Activated CD4-positive, alpha-beta T cell treated with anti-CD3 and anti-CD28 coated beads for 1 hour (primary cell): ENCODE data around the gene PRKACB.

Experiments used
- DNase-seq: peaks from one replicate; pipeline ENCODE4 v3.0.0-alpha.2; 2020

Gene PRKACB

DNA sequence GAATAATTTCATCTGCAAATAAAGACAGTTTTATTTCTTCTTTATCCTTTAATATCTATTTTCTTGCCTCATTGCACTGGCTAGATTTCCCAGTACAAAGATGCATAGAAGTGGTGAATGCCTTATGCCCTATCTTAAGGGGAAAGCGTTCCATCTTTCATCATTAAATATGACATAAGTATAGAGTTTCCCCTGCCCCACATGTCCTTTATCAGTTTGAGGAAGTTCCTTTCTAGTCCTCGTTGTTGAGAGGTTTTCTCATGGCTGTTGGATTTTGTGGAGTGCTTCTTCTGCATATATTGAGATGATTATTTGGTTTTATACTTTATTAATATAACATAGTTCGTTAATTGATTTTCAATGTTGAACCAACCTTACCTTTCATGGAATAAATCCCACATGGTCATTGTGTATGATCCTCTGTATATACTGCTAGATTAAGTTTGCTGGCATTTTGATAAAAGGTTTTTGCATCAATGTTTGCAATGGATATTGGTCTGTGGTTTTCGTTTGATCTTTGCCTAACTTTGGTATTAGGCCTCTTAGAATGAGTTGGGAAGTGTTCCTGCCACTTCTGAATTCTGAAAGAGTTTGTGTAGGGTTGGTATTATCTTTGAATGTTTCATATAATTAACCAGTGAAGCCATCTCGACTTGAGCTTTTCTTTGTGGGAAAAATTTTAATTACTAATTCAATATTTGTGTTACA is 15.6 kb downstream of the PRKACB start:
- no peak for DNase-seq

DNA sequence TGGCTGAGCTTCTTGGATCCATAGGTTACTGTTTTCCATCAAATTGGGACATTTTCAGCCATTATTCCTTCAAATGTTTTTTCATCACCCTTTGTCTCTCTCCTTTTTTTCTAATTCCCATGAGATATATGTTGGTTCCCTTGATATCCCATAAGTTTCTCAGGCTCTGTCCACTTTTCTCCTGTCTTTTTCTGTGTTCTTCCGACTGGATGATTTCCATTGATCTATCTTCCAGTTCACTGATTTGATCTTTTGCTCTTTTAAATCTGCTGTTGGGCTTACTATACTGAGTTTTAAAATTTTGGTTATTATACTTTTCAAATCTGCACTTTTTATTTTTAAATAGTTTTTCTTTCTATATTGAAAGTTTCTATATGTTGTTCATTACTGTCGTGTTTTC is 18.2 kb downstream of the PRKACB start:
- DNase-seq, result no peak

DNA sequence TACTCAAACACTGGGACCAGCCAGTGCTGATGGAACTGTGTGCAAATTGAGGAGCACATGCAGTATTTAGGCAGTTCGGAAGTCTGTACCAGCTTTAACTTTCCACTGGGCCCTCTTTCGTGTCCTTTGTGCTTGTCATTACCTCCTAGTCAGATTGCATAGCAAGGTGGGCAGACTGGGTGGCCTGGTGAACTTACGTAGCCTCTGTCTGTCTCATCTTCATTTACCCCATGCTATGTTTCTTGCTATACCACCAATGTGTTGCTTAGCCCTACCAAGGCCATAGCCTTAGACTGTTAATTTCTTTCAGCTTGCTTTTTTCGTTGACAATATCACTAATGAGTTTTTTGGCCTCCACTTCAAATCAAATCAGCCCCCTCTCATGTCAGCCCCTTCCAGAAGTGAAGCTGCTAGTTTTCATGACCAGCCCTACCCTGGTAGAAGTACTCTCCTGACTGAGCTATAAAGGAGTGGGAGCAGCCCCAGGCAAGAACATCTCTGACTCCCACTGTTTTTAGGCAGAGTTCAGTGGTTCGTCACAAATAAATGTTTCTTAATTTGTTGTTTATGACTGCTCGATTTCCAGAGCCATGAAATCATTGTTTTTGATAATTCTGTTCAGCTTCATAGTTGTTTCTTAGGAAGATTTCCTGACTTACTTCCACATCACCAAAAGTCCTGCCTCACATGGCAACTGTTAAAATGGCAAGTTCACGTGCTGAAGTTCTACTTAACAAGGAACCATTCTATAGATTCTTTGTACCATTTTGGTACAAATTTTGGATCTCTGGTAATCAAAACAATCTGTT is 19.3 kb downstream of the PRKACB start:
- DNase-seq, result no peak

DNA sequence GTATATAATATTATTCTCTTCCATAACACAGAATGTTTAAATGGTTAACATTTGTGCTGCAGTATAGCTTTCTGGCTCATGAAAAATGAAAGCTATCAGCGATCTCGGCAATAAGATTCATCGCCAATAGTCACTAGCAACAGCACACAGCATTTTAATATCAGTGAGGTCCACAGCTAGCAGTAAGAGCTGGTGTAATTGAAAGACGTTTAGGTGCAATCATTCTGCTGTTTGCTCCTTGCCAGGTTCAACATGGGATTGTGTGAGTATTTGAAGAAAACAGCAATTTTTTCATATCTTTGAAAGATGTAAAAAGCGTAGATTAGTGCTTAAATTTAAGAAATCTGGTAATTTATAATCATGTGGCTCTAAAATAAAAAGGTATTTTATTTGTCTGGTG is 20.1 kb downstream of the PRKACB start:
- no peak for DNase-seq

DNA sequence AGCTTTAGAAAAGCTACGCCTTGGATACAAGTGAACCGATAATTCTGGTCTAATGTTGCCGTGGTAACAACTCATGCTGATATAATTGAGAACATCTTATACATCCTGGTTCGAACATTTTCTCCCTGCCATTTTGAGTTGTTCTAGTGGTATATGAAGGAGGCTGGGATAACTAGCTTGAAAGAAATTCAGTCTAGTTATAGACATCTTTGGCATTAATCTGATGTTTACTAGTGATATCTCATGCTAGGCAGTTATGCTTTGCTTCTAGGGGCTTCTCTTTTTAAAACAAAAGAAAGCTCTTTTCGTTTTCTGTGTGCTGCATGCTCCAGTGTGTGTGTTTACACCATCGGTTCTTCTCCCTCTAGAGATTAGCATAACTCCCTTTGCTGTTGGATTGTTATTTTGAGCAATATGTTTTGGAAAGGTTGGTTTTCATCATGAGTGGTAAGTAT is 20.5 kb downstream of the PRKACB start:
- DNase-seq, result no peak

DNA sequence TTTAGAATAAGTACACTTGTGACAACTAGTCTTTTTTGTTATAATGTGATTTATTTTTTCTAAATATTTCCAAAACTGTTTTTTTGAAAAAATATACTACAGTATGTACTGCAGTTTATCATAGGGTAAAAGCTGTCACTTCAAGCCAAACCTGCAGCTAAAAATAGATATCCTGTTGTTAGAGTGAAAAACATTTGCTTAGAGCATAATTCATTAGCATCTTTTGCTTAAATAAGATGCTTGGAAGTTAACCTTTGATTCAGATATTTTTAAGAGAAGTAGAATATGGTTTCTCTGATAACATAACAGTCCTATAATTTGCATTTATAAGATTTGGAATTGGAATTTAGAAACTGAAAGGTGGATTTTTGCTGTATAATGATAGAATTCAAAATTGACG is 21.5 kb downstream of the PRKACB start:
- no peak for DNase-seq

DNA sequence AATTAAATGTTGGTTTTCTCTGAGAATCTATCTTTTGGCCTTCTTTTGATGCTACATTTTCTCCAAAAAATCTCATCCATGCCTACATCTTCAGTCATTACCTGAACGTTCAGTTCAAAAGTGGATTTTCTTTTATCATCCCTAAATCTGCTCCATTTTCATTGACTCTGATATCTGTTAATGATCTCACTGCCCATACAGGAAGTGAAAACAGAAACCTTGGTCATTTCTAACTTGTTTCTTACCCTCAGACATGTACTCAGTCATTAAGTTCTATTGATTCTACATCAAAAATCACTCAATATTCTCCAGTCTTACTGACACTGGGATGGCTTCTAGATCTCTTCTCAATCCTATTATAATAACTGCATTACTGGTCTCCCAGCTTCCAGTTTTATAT is 22.7 kb downstream of the PRKACB start:
- no peak for DNase-seq

DNA sequence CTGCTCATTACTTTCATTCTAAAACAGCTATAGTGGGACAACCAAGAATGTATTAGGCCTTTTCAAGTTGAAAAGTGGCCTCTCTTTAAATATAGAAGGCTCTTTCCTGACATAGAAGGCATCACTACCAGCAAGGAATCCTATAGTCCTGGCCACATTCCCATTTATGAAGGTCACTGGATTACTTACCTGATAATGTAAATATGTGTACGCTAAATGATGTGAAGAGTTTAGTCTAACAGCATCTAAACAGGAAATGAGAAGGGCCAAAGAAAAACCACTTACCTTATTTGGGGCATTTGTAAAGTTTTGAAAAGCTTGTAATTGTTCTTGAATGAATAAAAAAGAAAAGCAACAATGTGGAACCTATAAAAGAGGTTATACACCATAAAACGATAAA is 24.7 kb downstream of the PRKACB start:
- no peak for DNase-seq

DNA sequence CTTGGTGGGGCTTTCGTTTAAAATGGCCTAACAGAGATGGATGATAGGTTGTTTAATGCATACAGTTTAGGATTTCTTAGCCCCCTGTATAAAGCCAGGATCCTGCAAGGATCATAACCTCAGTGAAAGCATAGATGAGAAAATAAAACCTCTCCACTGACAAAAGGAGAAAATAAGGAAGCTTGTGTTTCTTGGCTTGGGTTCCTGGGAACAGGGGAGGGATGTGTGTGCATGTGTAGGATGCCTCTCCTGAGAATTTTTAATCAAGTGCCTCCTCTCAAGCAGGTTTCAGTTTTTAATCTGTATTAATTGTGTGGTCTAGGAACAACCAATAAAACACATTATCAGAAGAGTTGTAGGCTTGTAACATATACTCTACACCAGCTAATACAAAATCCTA is 26.1 kb downstream of the PRKACB start:
- no peak for DNase-seq

DNA sequence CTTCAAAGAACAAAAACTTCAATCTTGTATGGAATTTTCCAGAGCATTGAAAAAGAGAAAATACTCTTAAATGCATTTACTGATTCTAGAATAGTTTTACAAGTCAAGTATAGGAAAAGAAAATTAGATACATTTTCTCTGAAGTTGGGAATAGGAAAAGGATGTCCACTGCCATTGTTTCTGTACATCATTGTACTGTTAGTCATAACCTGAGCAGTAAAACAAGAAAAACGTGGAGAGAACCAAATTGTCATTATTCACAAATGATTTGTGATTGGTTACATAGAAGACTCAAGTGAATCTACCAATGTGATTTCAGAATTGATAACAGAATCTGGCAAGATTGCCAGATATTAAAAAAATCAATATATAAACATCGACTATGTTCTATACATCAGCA is 27.4 kb downstream of the PRKACB start:
- DNase-seq, result no peak

DNA sequence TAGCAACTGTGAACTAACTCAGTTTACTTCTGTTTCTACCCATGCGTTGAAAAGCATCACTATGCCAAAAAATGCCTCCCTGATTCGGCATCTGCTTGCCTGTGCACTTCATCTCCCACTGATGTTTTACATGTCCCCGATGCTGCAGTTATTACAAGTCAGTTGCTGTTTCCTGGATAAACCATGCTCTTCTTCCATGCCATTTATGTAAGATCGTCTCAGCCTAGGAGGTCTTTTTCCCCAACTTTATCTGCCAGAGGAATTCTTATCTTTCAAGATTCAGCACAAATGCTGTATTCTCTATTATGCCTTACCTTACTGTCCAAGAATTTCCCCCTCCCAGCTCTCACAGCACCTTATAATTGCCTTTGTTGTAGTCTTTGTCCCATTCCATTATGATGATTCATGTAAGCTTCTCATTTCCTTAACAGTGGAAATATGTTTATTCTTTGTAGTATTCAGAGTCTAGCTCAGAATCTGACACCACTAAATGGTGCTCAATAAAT is 30.0 kb downstream of the PRKACB start:
- no peak for DNase-seq

DNA sequence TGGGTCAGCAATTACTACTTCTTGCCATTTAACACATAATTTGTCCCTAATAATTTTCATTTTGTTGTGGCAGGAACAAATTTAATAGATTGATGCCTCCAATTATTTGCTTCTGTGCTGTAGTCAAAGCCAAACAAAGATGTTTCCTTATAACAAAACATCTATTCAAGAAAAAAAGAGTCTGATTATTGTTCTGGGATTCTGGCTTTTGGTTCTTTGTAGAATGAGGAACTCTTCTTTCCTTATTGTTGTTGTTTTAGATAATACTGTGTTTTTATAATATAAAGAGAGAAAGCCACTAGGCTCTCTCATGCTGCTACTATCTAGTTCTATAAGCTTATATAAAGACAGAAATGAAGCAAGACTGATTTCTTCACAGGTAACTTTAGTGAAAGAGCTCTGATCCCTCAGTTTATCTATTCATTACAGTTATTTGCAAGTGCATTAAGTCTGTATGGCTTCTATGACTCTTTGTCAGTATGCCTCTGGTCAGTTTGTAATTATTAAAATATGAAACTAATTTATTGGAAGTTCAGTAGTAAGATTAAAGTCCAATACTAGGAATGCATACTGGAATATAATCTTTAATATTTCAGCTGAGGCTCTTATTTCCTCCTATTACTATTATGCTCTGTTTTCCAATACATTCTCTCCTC is 37.4 kb downstream of the PRKACB start:
- DNase-seq, result no peak

DNA sequence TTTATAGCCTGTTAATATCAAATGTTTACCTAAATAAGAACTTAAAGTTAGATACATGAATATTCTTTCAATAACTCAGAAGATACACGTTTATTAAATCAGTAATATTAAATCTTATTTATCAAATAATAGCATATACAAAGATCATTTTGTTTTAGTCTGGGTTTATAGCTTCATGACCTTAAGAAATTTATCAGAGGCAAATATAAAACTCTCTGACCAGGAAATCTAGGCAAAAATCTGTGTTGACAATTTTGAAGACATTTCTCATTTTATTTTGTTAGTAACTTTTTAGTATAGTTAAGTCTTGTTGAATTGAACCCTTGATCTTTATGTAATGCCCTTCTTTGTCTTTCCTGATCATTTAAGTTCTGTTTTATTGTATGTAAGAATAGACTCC is 46.4 kb downstream of the PRKACB start:
- DNase-seq, result no peak

DNA sequence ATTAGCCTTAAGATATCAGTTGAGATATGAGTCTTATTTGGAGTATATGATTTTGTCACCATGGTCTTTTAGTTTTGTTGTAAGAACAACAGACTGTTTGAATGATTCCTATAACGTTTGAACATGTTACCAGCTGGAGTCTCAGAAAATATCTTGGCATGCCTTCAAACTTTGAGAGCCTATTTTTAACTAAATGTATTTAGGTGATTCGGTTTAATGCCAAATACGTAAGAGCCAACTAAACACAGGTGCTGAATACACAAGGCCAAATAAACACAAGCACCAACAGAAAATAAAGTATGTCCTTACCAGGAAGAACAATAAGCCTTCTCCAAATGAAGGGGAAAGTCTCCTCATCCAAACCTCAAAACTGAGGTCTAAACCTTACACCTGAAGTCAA is 48.6 kb downstream of the PRKACB start:
- DNase-seq, result no peak

DNA sequence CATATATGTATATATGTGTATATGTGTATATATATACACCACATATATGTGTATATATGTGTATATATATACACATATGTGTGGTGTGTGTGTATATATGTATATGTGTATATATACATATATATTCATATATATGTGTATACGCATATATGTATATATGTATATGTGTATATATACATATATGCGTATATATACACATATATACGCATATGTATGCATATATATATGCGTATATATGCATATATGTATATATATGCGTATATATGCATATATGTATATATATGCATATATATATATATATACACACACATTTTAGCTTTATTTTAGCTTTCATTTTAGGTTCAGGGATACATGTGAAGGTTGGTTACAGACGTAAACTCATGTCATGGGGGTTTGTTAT is 54.8 kb downstream of the PRKACB start:
- no peak for DNase-seq

DNA sequence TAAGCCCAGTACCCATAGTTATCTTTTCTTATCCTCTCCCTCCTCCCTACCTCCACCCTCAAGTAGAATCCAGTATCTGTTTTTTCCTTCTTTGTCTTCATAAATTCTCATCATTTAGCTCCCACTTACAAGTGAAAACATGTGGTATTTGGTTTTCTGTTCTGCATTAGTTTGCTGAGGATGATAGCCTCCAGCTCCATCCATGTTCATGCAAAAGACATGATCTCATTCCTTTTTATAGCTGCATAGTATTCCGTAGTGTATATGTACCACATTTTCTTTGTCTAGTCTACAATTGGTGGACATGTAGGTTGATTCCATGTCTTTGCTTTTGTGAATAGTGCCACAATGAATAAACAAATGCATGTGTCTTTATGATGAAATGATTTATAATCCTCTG is 55.2 kb downstream of the PRKACB start:
- DNase-seq, result no peak

DNA sequence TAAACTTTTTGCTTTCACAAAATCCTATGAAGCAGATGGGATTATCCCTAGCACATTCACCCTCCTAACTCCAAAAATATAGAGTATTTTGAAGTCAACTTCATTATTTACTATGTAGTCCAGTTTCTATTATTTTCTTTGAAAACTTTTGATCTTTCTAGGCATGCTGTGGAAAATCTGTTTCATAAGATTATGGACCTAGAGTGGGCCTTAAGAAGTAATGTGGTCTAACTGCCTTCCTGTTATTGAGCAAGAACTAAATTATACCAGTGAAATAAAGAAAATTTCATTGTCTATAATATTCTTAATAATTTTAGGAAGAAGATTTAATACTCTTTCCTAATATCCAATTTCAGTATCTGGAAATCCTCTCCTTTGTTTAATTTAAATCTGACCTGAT is 58.1 kb downstream of the PRKACB start:
- no peak for DNase-seq

DNA sequence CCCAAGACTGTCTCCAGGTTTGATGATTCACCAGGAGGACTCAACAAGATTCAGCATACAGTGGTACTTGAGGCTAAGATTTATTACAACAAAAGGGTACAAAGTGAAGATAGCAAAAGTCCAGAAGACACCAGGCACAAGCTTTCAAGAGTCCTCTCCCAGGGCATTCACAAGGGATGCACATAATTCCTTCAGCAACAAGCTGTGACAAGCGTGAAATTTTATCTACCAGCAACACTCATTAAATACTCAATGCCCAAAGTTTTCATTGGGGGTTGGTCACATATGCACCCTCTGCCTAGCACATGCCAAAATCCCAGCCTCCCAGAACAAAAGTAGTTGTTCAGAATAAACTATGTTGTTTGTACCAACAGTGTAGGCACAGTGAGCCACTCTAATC is 62.3 kb downstream of the PRKACB start:
- no peak for DNase-seq

DNA sequence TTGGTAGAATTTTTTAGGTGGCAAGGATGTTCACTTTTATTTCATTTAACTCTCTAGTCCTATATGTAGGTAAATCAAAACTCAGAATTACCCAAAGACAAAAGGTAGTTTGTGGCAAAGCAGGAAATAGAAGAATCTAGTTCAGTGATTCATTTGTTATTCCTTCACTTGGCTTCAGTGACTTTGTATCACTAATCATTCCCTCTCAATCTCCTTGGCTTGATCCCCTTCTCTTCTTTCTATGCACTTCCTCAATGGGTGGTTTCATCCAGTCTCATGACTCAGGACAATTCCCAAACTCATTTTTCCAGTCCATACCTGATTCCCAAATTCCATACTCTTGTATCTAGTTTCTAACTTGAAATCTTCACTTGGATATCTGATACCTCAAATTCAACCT is 64.9 kb downstream of the PRKACB start:
- DNase-seq, result no peak

DNA sequence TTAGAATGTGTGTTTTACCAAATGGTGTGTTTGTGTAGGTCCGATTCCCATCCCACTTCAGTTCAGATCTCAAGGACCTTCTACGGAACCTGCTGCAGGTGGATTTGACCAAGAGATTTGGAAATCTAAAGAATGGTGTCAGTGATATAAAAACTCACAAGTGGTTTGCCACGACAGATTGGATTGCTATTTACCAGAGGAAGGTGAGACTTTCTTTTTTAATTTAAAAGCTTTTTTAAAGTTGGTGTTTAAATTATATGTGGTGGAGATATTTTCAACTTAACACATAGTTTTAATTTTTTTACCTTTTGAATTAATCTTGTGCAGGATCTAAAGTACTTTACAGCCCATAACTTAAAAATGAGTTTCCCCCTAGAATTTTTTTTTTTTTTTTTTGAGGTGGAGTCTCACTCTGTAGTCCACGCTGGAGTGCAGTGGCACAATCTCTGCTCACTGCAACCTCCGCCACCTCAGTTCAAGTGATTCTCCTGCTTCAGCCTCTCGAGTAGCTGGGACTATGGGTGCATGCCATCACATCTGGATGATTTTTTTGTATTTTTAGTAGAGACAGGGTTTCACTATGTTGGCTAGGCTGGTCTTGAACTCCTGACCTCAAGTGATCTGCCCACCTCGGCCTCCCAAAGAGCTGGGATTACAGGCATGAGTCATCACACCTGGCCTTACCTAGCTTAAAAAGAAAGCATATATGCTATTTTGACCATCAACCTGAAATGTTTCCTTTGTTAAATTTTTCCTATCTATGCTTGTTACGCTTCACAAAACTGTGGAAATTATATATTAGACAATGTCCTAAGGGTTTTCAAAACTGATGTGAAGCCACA is 70.3 kb downstream of the PRKACB start:
- DNase-seq, result no peak

DNA sequence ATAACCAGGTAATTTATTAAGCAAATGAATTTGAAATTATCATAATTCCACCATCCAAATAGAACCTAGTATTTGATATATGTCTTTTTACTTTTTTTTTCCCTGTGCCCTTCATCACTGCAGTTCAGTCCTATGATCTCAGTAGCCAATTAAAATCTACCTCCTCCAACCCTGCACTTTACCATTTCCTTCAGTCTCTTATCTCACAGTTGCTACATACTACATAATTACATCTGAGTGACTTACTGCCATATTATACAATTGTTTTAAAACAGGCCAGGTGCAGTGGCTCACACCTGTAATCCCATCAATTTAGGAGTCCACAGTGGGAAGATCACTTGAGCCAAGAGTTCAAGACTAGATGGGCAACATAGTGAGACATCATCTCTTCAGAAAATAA is 73.2 kb downstream of the PRKACB start:
- no peak for DNase-seq

DNA sequence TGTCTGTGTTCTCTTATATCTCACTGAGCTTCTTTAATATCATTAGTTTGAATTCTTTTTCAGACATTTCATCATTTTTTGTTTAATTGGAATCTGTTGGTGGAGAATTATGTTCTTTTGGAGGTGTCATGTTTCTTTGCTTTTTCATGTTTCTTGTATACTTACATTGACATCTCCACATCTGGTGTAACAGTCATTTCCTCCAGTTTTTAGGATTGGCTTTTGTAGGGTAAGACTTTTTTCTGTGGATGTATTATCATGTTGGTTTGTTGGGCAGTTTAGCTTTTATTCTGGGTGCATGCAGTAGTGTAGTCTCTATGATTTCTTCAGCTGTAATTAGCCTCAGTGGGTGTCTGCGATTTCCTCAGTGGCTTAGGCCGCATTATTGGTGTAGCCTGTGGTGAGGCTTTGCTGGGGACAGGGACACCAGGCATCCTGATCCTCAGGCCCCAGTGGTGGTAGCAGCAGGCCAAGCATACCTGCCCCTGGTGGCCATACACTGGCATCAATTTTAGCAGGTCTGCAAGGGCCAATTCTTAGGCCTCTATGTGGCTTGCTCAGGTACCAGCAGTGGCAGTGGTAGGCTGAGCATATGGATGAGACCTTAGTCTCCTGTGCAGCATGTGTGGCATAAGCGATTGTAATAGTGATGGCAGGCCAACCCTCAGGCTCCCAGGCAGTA is 79.8 kb downstream of the PRKACB start:
- DNase-seq, result no peak
